ENCODE data around the gene ZCCHC8.
"Not testable (repeated sequence)": the region's sequence is repeated elsewhere in the genome, so short reads cannot be mapped to it uniquely, and the experiment has no call there.

The ZCCHC8 gene

DNA sequence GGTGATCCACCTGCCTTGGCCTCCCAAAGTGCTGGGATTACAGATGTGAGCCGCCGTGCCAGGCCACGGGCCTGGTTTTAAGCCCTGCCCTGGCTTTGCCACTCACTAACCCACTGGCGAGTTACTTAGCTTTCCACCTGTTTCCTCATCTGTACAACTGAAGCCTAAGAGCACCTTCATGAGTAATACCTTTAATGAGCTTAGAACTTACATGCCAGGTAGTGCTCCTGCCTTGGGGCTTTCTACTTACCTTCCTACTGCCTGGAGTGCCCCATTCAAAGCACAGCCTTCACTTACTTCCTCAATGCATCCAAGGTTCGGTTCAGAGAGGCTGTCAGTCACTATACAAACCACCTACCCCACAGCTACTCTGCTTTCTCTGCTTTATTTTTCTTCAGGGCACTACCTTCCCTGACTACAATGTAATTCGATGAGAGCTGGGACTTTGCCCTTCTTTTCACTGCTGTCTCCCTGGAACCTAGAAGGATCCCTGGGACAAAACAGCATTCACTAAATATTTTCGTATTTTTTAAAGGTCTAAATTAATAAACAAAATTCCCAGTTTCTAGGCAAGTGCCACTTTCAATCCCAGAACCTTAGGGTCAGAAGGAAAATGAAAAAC lies 13.8 kb downstream of the ZCCHC8 start:
- H3K4me3 ChIP-seq (ENCODE audit: low read depth, low read length): no peak overlapping the region
- H3K9me3 ChIP-seq (ENCODE audit: control insufficient read depth, insufficient read depth, low read length): no peaks in the 10 kb centered on the region
- H3K4me1 ChIP-seq (ENCODE audit: control insufficient read depth, insufficient read depth, low read length): no peaks in the 10 kb centered on the region
- peaks cover 30% of the 10 kb centered on the region for H3K36me3 ChIP-seq (ENCODE audit: control insufficient read depth, insufficient read depth, low read length)
- no peaks in the 10 kb centered on the region for H3K27me3 ChIP-seq (ENCODE audit: control insufficient read depth, insufficient read depth, low read length)
- H3K9ac ChIP-seq (ENCODE audit: low read depth, low read length): no peak overlapping the region

DNA sequence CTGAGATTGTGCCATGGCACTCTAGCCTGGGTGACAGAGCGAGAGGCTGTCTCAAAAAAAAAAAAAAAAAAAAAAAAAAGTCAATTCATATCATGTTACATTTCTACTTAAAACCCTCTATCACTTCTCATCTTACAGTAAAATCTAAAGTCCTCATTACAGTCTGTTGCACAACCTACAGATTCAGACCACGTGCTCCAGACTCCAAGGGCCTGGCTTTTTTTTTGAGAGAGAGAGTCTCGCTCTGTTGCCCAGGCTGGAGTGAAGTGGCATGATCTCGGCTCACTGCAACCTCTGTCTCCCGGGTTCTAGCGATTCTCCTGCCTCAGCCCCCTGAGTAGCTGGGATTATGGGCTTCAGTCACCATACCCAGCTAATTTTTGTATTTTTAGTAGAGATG lies 14.4 kb downstream of the ZCCHC8 start:
- not testable (repeated sequence) for H3K4me1 ChIP-seq (ENCODE audit: control insufficient read depth, insufficient read depth, low read length); H3K27me3 ChIP-seq (ENCODE audit: control insufficient read depth, insufficient read depth, low read length); H3K9me3 ChIP-seq (ENCODE audit: control insufficient read depth, insufficient read depth, low read length); H3K9ac ChIP-seq (ENCODE audit: low read depth, low read length); H3K4me3 ChIP-seq (ENCODE audit: low read depth, low read length)
- peaks cover 26% of the 10 kb centered on the region for H3K36me3 ChIP-seq (ENCODE audit: control insufficient read depth, insufficient read depth, low read length)

DNA sequence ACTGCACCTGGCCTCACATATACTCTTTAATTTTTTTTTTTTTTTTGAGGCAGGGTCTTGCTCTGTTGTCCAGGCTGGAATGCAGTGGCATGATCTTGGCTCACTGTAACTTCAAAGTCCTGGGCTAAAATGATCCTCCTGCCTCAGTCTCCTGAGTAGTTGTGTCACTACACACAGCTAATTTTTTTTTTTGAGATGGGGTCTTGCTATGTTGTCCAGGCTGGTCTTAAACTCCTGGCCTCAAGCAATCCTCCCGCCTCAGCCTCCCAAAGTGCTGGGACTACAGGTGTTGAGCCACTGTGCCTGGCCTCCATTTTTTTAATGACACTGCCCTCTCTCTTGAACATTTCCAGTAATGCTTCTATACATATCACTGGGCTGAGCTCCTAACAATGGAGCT lies 16.3 kb downstream of the ZCCHC8 start:
- not testable (repeated sequence) for H3K4me1 ChIP-seq (ENCODE audit: control insufficient read depth, insufficient read depth, low read length); H3K27me3 ChIP-seq (ENCODE audit: control insufficient read depth, insufficient read depth, low read length); H3K9ac ChIP-seq (ENCODE audit: low read depth, low read length); H3K4me3 ChIP-seq (ENCODE audit: low read depth, low read length); H3K9me3 ChIP-seq (ENCODE audit: control insufficient read depth, insufficient read depth, low read length)
- peaks cover 26% of the 10 kb centered on the region for H3K36me3 ChIP-seq (ENCODE audit: control insufficient read depth, insufficient read depth, low read length)

DNA sequence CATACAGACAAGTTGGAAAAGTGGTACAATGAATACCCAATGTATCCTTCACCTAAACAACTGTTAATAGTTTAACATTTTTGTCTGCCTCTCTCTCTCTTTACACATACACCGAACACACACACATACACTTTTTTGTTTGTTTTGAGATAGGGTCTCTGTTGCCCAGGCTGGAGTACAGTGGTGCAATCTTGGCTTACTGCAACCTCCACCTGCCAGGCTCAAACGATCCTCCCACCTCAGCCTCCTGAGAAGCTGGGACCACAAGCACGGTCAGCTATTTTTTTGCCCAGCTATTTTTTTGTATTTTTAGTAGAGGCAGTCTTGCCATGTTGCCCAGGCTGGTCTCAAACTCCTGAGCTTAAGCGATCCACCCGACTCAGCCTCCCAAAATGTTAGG lies 16.8 kb downstream of the ZCCHC8 start:
- peaks cover 26% of the 10 kb centered on the region for H3K36me3 ChIP-seq (ENCODE audit: control insufficient read depth, insufficient read depth, low read length)

DNA sequence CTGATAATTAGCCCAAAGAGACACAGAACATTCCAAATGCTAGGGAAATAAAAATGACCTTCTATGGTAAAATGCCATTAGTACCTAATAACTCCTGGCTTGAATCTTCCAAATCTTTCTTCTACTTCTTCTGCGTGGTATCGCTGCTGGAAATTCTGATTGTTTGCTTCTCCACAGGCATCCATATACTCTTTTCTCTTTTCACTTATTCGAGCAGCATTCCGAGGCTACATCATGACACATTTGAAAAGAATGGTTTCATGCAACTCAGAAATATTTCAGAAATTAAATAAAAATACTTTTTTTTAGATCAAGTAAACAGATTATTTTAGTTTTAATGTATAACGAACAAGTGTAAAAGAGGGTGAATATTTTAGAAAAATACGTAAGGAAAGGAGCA lies 18.9 kb downstream of the ZCCHC8 start:
- H3K4me1 ChIP-seq (ENCODE audit: control insufficient read depth, insufficient read depth, low read length): no peaks in the 10 kb centered on the region
- H3K27me3 ChIP-seq (ENCODE audit: control insufficient read depth, insufficient read depth, low read length): no peaks in the 10 kb centered on the region
- no peak overlapping the region for H3K4me3 ChIP-seq (ENCODE audit: low read depth, low read length)
- peaks cover 23% of the 10 kb centered on the region for H3K36me3 ChIP-seq (ENCODE audit: control insufficient read depth, insufficient read depth, low read length)
- no peak overlapping the region for H3K9ac ChIP-seq (ENCODE audit: low read depth, low read length)
- no peaks in the 10 kb centered on the region for H3K9me3 ChIP-seq (ENCODE audit: control insufficient read depth, insufficient read depth, low read length)

More for the DNA sequence above, 16.8 kb downstream of the ZCCHC8 start:
- Histone ChIP-seq H3K9me3 (ENCODE audit: control insufficient read depth, insufficient read depth, low read length) (no peaks in the 10 kb centered on the region), H3K4me1 (ENCODE audit: control insufficient read depth, insufficient read depth, low read length) (no peaks in the 10 kb centered on the region), H3K4me3 (ENCODE audit: low read depth, low read length) (no peak overlapping the region), H3K9ac (ENCODE audit: low read depth, low read length) (no peak overlapping the region), H3K27me3 (ENCODE audit: control insufficient read depth, insufficient read depth, low read length) (no peaks in the 10 kb centered on the region)

DNA sequence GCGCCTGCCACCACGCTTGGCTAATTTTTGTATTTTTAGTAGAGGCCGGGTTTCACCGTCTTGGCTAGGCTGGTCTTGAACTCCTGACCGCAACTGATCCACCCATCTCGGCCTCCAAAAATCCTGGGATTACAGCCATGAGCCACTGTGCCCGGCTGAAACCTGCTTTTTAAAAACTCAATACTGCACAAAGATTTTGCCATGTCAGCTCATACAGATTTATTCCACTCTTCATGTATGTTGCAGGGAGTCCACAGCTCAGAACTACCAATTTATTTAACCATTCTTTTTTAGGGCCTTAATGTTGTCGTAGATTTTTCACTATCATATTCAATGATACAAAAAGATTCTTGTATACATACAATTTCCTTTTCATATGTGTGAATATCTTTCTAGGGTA lies 20.0 kb downstream of the ZCCHC8 start:
- H3K9ac ChIP-seq (ENCODE audit: low read depth, low read length): no peak overlapping the region
- H3K27me3 ChIP-seq (ENCODE audit: control insufficient read depth, insufficient read depth, low read length): no peaks in the 10 kb centered on the region
- H3K4me1 ChIP-seq (ENCODE audit: control insufficient read depth, insufficient read depth, low read length): no peaks in the 10 kb centered on the region
- H3K36me3 ChIP-seq (ENCODE audit: control insufficient read depth, insufficient read depth, low read length): peaks cover 18% of the 10 kb centered on the region
- no peaks in the 10 kb centered on the region for H3K9me3 ChIP-seq (ENCODE audit: control insufficient read depth, insufficient read depth, low read length)
- no peak overlapping the region for H3K4me3 ChIP-seq (ENCODE audit: low read depth, low read length)

DNA sequence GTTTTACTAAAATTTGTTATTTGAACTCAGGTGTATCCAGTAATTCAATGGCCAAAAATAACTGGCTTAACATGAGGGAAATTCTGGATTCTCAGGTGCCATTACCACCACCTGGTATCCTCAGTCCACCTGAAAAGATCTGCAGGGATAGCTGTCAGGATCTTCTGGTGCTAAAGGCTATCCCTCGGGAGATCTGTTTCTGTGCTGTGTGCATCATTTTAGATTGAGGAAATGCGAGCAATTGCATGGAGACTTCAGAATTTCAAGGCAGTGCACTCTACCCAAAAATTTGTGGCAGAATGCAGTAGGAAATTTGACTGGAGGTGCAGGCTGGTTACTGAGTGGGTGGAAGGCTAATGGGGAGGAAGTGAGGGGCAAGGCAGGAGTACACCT lies 26.4 kb downstream of the ZCCHC8 start:
- peaks cover 28% of the 10 kb centered on the region for H3K36me3 ChIP-seq (ENCODE audit: control insufficient read depth, insufficient read depth, low read length)
- no peaks in the 10 kb centered on the region for H3K4me1 ChIP-seq (ENCODE audit: control insufficient read depth, insufficient read depth, low read length)
- H3K27me3 ChIP-seq (ENCODE audit: control insufficient read depth, insufficient read depth, low read length): no peaks in the 10 kb centered on the region
- no peak overlapping the region for H3K9ac ChIP-seq (ENCODE audit: low read depth, low read length)
- H3K4me3 ChIP-seq (ENCODE audit: low read depth, low read length): no peak overlapping the region
- H3K9me3 ChIP-seq (ENCODE audit: control insufficient read depth, insufficient read depth, low read length): no peaks in the 10 kb centered on the region

DNA sequence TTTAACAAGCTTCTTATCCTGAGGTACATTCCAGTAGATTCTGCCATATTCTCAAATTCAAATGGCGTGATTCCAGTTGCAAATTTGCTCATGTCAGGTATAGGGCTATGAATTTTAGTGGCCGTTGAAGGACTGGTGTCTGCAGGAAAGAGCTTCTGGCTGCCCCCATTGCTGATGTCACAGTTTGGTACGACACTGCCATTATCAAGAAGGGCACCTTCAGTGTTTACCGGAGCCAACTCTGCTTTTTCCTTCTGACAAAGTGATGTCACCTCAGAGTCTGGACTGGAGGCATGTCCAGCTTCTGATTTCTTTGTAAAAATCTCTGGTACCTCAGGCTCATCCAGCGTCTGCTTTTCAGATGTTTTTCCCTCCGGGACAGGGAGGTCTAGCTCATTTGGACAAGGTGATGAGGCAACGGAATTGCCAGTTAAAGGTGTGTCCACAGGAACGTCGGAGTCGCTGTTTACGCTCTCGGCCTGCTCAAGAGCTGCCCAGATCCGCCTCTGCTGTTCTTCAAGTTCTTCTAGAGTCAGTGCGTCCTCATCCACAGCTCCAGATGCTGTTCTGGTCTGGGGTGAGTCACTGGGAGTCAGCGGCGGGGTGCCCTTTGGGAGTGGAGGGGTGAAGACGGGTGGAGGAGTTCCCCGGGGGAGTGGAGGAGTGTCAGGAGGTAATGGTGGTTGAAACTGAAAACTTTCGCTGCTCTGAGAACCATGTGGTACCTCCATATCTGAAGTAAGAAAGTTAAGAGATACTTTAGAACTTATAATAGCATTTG lies 27.0 kb downstream of the ZCCHC8 start:
- Histone ChIP-seq H3K27me3 (ENCODE audit: control insufficient read depth, insufficient read depth, low read length) (no peaks in the 10 kb centered on the region), H3K4me3 (ENCODE audit: low read depth, low read length) (no peak overlapping the region), H3K9ac (ENCODE audit: low read depth, low read length) (no peak overlapping the region), H3K36me3 (ENCODE audit: control insufficient read depth, insufficient read depth, low read length) (peaks cover 27% of the 10 kb centered on the region), H3K4me1 (ENCODE audit: control insufficient read depth, insufficient read depth, low read length) (no peaks in the 10 kb centered on the region), H3K9me3 (ENCODE audit: control insufficient read depth, insufficient read depth, low read length) (no peaks in the 10 kb centered on the region)

DNA sequence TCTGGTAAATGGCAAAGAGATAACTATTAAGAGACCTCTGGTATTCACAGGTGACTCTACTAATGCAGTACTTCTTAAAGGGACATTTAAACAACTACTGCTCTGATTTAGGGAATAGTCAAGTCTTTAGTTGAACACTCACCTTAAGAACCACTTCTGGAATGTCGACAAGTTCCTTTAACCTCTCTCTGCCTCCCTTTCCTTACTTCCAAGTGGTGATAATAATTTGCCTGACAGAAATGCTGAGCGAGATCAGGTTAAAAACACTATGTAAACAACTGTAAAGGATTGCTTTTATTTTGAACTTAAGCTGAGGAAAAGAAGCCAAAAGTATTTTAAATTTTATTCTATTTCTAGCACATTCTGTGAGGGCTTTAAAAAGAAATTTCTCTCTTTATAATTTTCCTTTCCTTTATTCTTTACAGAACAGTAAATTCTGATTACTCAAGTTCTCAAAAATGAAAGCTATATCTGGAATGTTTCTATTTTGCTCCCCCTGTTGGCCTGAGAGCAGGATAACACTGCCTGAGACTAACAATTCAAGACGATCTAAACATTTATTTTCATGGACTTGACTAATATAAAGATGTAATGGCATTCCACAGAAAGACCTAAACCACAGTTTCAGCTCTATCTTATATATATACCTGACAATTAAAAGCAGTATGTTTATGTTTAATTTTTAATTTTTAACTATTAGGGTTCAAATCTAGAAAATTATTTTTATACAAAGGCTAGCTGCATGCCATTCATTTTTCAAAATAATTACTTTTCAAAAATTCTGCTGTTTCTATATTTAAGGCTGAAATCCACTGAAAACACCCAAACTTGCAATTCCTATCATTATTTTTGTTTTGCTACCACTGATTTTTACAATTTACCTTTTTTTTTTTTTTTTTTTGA lies 29.2 kb downstream of the ZCCHC8 start:
- Histone ChIP-seq H3K9me3 (ENCODE audit: control insufficient read depth, insufficient read depth, low read length) (no peaks in the 10 kb centered on the region), H3K36me3 (ENCODE audit: control insufficient read depth, insufficient read depth, low read length) (peaks cover 24% of the 10 kb centered on the region), H3K9ac (ENCODE audit: low read depth, low read length) (no peak overlapping the region), H3K27me3 (ENCODE audit: control insufficient read depth, insufficient read depth, low read length) (no peaks in the 10 kb centered on the region), H3K4me3 (ENCODE audit: low read depth, low read length) (no peak overlapping the region), H3K4me1 (ENCODE audit: control insufficient read depth, insufficient read depth, low read length) (no peaks in the 10 kb centered on the region)

DNA sequence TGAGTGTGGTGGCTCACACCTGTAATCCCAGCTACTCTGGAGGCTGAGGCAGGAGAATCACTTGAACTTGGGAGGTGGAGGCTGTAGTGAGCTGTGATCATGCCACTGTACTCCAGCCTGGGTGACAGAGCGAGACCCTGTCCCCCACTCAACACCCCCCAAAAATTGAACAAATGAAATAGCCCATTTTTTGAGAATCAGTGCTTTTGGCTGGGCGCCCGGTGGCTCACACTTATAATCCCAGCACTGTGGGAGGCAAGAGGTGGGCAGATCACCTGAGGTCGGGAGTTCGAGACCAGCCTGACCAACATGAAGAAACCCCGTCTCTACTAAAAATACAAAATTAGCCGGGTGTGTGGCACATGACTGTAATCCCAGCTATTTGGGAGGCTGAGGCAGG lies 30.2 kb downstream of the ZCCHC8 start:
- H3K27me3 ChIP-seq (ENCODE audit: control insufficient read depth, insufficient read depth, low read length); H3K9ac ChIP-seq (ENCODE audit: low read depth, low read length); H3K4me1 ChIP-seq (ENCODE audit: control insufficient read depth, insufficient read depth, low read length): not testable (repeated sequence)

DNA sequence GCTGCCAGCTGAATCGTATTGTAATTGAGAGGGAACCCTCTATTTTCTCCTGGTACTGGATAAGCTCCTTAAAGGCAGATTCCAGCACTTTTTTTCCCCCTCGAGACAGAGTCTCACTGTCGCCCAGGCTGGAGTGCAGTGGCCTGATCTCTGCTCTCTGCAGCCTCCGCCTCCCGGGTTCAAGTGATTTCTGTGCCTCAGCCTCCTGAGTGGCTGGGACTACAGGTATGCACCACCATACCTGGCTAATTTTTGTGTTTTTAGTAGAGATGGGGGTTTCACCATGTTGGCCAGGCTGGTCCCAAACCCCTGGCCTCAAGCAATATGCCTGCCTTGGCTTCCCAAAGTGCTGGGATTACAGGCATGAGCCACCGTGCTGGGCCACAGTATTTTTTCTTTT lies 30.9 kb downstream of the ZCCHC8 start:
- not testable (repeated sequence) for H3K4me1 ChIP-seq (ENCODE audit: control insufficient read depth, insufficient read depth, low read length); H3K4me3 ChIP-seq (ENCODE audit: low read depth, low read length); H3K9ac ChIP-seq (ENCODE audit: low read depth, low read length); H3K27me3 ChIP-seq (ENCODE audit: control insufficient read depth, insufficient read depth, low read length); H3K9me3 ChIP-seq (ENCODE audit: control insufficient read depth, insufficient read depth, low read length)
- H3K36me3 ChIP-seq (ENCODE audit: control insufficient read depth, insufficient read depth, low read length): peaks cover 12% of the 10 kb centered on the region

More for the DNA sequence above, 30.2 kb downstream of the ZCCHC8 start:
- not testable (repeated sequence) for H3K9me3 ChIP-seq (ENCODE audit: control insufficient read depth, insufficient read depth, low read length); H3K4me3 ChIP-seq (ENCODE audit: low read depth, low read length)
- peaks cover 17% of the 10 kb centered on the region for H3K36me3 ChIP-seq (ENCODE audit: control insufficient read depth, insufficient read depth, low read length)

Measured in iPS-15b (cell line).